ENCODE data around the gene PARP2.
"Not testable (repeated sequence)": the region's sequence is repeated elsewhere in the genome, so short reads cannot be mapped to it uniquely, and the experiment has no call there.

The PARP2 gene

GRCh38 chr14:20346713-20347112, 3.3 kb downstream of the PARP2 start:
- DNase-seq: no peak

- DNase-seq: no peak
Observed at GRCh38 chr14:20347747-20348146, 4.3 kb downstream of the PARP2 start.

GRCh38 chr14:20350282-20350681, 6.8 kb downstream of the PARP2 start:
- DNase-seq: no peak

GRCh38 chr14:20350860-20351259, 7.4 kb downstream of the PARP2 start:
- DNase-seq: no peak

GRCh38 chr14:20356422-20356821, 13.0 kb downstream of the PARP2 start:
- no peak for DNase-seq

- not testable (repeated sequence) for DNase-seq
Observed at GRCh38 chr14:20358474-20358873, 15.0 kb downstream of the PARP2 start.

GRCh38 chr14:20365928-20366327, 22.5 kb downstream of the PARP2 start:
- no peak for DNase-seq

GRCh38 chr14:20372796-20373195, 29.4 kb downstream of the PARP2 start:
- no peak for DNase-seq

GRCh38 chr14:20375471-20375870, 32.0 kb downstream of the PARP2 start:
- DNase-seq: no peak

- no peak for DNase-seq
Observed at GRCh38 chr14:20376071-20376588, 32.7 kb downstream of the PARP2 start.

- no peak for DNase-seq
Observed at GRCh38 chr14:20377171-20377570, 33.7 kb downstream of the PARP2 start.

GRCh38 chr14:20379743-20380142, 36.3 kb downstream of the PARP2 start:
- no peak for DNase-seq

GRCh38 chr14:20380681-20381080, 37.2 kb downstream of the PARP2 start:
- DNase-seq: no peak

GRCh38 chr14:20381341-20381740, 37.9 kb downstream of the PARP2 start:
- no peak for DNase-seq

GRCh38 chr14:20382526-20382925, 39.1 kb downstream of the PARP2 start:
- no peak for DNase-seq

GRCh38 chr14:20383032-20383431, 39.6 kb downstream of the PARP2 start:
- no peak for DNase-seq

- DNase-seq: no peak
Observed at GRCh38 chr14:20383636-20384035, 40.2 kb downstream of the PARP2 start.

GRCh38 chr14:20384321-20384720, 40.9 kb downstream of the PARP2 start:
- DNase-seq: no peak

GRCh38 chr14:20384886-20385285, 41.5 kb downstream of the PARP2 start:
- no peak for DNase-seq

- DNase-seq: no peak
Observed at GRCh38 chr14:20386276-20386855, 42.9 kb downstream of the PARP2 start.

- DNase-seq: no peak
Observed at GRCh38 chr14:20387576-20387975, 44.1 kb downstream of the PARP2 start.

- no peak for DNase-seq
Observed at GRCh38 chr14:20388159-20388558, 44.7 kb downstream of the PARP2 start.

GRCh38 chr14:20391505-20391904, 48.1 kb downstream of the PARP2 start:
- no peak for DNase-seq

- no peak for DNase-seq
Observed at GRCh38 chr14:20397511-20397910, 54.1 kb downstream of the PARP2 start.

GRCh38 chr14:20400589-20400964, 57.1 kb downstream of the PARP2 start:
- DNase-seq: no peak
